HEK293 (cell line): ENCODE measurements around the gene UBFD1.

ENCODE experiments used
- CTCF ChIA-PET: fragments of 350-600 bp; formaldehyde crosslinking; extraction: SDS; loops from one replicate; lab custom pipeline; 2021; ENCODE audit warnings: antibody characterized with exemption; lab: Yijun Ruan, JAX
- POLR2A ChIA-PET: fragments of 300-600 bp; formaldehyde crosslinking; extraction: SDS; loops from one replicate; lab custom pipeline; 2020; ENCODE audit warnings: antibody characterized with exemption, inconsistent platforms; lab: Yijun Ruan, JAX
- H3K27ac ChIP-seq: fragments of 200-500 bp; sonication (Bioruptor generic); 2 replicates; pipeline ENCODE4 v1.5.1; 2014; ENCODE audit warnings: low read depth, low read length, control low read depth, inconsistent platforms; ENCODE audit errors: extremely low read depth
- H3K36me3 ChIP-seq, 2 experiments: fragments of 200-500 bp in 1 of 2; sonication (Bioruptor generic) in 1 of 2; 1 replicate in 1 of 2; 2 replicates in 1 of 2; pipeline ENCODE4 v1.5.1; 2014 to 2017; ENCODE audit warnings: inconsistent platforms in 2 of 2, low read length in 2 of 2; ENCODE audit not compliant: control insufficient read depth in 2 of 2, insufficient read depth in 1 of 2
- H3K4me1 ChIP-seq: fragments of 200-500 bp; sonication (Bioruptor generic); 2 replicates; pipeline ENCODE4 v1.5.1; 2014; ENCODE audit warnings: mild to moderate bottlenecking, low read length, inconsistent platforms; ENCODE audit not compliant: control insufficient read depth, insufficient read depth
- H3K4me3 ChIP-seq: 2 replicates; pipeline ENCODE4 v1.5.1; 2011; ENCODE audit warnings: low read depth, mild to moderate bottlenecking, control low read depth, low read length, moderate library complexity
- H3K9me3 ChIP-seq: fragments of 200-500 bp; sonication (Bioruptor generic); 2 replicates; pipeline ENCODE4 v1.5.1; 2014; ENCODE audit warnings: low read depth, low read length, inconsistent platforms; ENCODE audit not compliant: control insufficient read depth, insufficient read depth
- EGR2 ChIP-seq: fragments of 450-650 bp; formaldehyde crosslinking; IDR thresholded peaks from 2 replicates; pipeline ENCODE4 v1.5.1; 2016; ENCODE audit warnings: low read depth, missing biosample characterization, missing genetic modification characterization
- GFI1B ChIP-seq: fragments of 450-650 bp; formaldehyde crosslinking; IDR thresholded peaks from 2 replicates; pipeline ENCODE4 v1.5.1; 2016; ENCODE audit warnings: missing biosample characterization, missing genetic modification characterization
- HOXA7 ChIP-seq: sonication (generic); formaldehyde crosslinking; IDR thresholded peaks from 2 replicates; pipeline ENCODE4 v1.8.1; 2022; ENCODE audit warnings: missing genetic modification reagents, borderline replicate concordance
- INSM2 ChIP-seq: fragments of 450-650 bp; formaldehyde crosslinking; IDR thresholded peaks from 2 replicates; pipeline ENCODE4 v1.5.1; 2016; ENCODE audit warnings: missing biosample characterization, missing genetic modification characterization
- KLF9 ChIP-seq: fragments of 450-650 bp; formaldehyde crosslinking; IDR thresholded peaks from 2 replicates; pipeline ENCODE4 v1.5.1; 2016; ENCODE audit warnings: missing biosample characterization, missing genetic modification characterization, low read depth
- REPIN1 ChIP-seq: fragments of 450-650 bp; formaldehyde crosslinking; IDR thresholded peaks from 2 replicates; pipeline ENCODE4 v1.5.1; 2017; ENCODE audit warnings: missing biosample characterization, missing genetic modification characterization, low read depth
- SCRT2 ChIP-seq: fragments of 450-650 bp; formaldehyde crosslinking; IDR thresholded peaks from 2 replicates; pipeline ENCODE4 v1.5.1; 2016; ENCODE audit warnings: missing biosample characterization, missing genetic modification characterization
- SP2 ChIP-seq: fragments of 450-650 bp; formaldehyde crosslinking; IDR thresholded peaks from 2 replicates; pipeline ENCODE4 v1.5.1; 2016; ENCODE audit warnings: missing biosample characterization, missing genetic modification characterization
- TRIM28 ChIP-seq: IDR thresholded peaks from 2 replicates; pipeline ENCODE4 v1.6.1; 2011; ENCODE audit warnings: low read length, control low read depth, borderline replicate concordance
- ZBTB1 ChIP-seq: fragments of 450-650 bp; formaldehyde crosslinking; IDR thresholded peaks from 2 replicates; pipeline ENCODE4 v1.5.1; 2016; ENCODE audit warnings: missing biosample characterization, missing genetic modification characterization
- ZNF174 ChIP-seq: fragments of 450-650 bp; formaldehyde crosslinking; IDR thresholded peaks from 2 replicates; pipeline ENCODE4 v1.5.0; 2017; ENCODE audit warnings: missing biosample characterization, mild to moderate bottlenecking, missing genetic modification characterization
- ZNF302 ChIP-seq: fragments of 450-650 bp; formaldehyde crosslinking; IDR thresholded peaks from 2 replicates; pipeline ENCODE4 v1.5.1; 2016; ENCODE audit warnings: missing biosample characterization, missing genetic modification characterization, low read depth
- ZNF354C ChIP-seq: fragments of 450-650 bp; formaldehyde crosslinking; IDR thresholded peaks from 2 replicates; pipeline ENCODE4 v1.5.1; 2016; ENCODE audit warnings: missing biosample characterization, missing genetic modification characterization, low read depth, borderline replicate concordance
- ZNF416 ChIP-seq: fragments of 450-650 bp; formaldehyde crosslinking; IDR thresholded peaks from 2 replicates; pipeline ENCODE4 v1.5.1; 2016; ENCODE audit warnings: missing biosample characterization, missing genetic modification characterization
- ZNF521 ChIP-seq: fragments of 450-650 bp; formaldehyde crosslinking; IDR thresholded peaks from 2 replicates; pipeline ENCODE4 v1.5.1; 2017; ENCODE audit warnings: missing biosample characterization, mild to moderate bottlenecking, missing genetic modification characterization
- ZNF639 ChIP-seq: fragments of 450-650 bp; formaldehyde crosslinking; IDR thresholded peaks from 2 replicates; pipeline ENCODE4 v1.5.1; 2016; ENCODE audit warnings: missing biosample characterization, missing genetic modification characterization
- ZNF677 ChIP-seq: fragments of 450-650 bp; IDR thresholded peaks from 2 replicates; pipeline ENCODE4 v1.5.0; 2018; ENCODE audit warnings: missing biosample characterization, mild to moderate bottlenecking, missing genetic modification characterization, moderate library complexity
- ZNF701 ChIP-seq: fragments of 450-650 bp; formaldehyde crosslinking; IDR thresholded peaks from 2 replicates; pipeline ENCODE4 v1.5.1; 2016; ENCODE audit warnings: missing biosample characterization, missing genetic modification characterization
- ZNF707 ChIP-seq: fragments of 450-650 bp; formaldehyde crosslinking; IDR thresholded peaks from 2 replicates; pipeline ENCODE4 v1.5.1; 2016; ENCODE audit warnings: missing biosample characterization, missing genetic modification characterization
- ZNF768 ChIP-seq: fragments of 450-650 bp; formaldehyde crosslinking; IDR thresholded peaks from 2 replicates; pipeline ENCODE4 v1.5.1; 2018; ENCODE audit warnings: missing biosample characterization, mild to moderate bottlenecking, missing genetic modification characterization
- ZNF785 ChIP-seq: fragments of 450-650 bp; formaldehyde crosslinking; IDR thresholded peaks from 2 replicates; pipeline ENCODE4 v1.5.1; 2016; ENCODE audit warnings: missing biosample characterization, missing genetic modification characterization
- ZNF791 ChIP-seq: fragments of 450-650 bp; formaldehyde crosslinking; IDR thresholded peaks from 2 replicates; pipeline ENCODE4 v1.5.1; 2016; ENCODE audit warnings: missing biosample characterization, missing genetic modification characterization
- ZXDB ChIP-seq: fragments of 450-650 bp; formaldehyde crosslinking; IDR thresholded peaks from 2 replicates; pipeline ENCODE4 v1.5.1; 2016; ENCODE audit warnings: missing biosample characterization, missing genetic modification characterization
- TF ChIP-seq, protein P1 (sequence below): sonication (generic); formaldehyde crosslinking; IDR thresholded peaks from 2 replicates; pipeline ENCODE4 v1.8.1; 2022; ENCODE audit warnings: mild to moderate bottlenecking, moderate library complexity, missing genetic modification reagents
- TF ChIP-seq, protein P2 (sequence below): fragments of 450-650 bp; formaldehyde crosslinking; IDR thresholded peaks from 2 replicates; pipeline ENCODE4 v1.5.1; 2016; ENCODE audit warnings: missing biosample characterization, missing genetic modification characterization

Gene UBFD1

GRCh38 chr16:23561586-23561985 is 4.1 kb downstream of the UBFD1 start:
- CTCF ChIA-PET, result interaction anchor here (0.6 kb wide), 2 partner anchors 31 to 482 kb away, joined by 3 to 6 read pairs; no protein-coding TSS in a partner anchor
- POLR2A ChIA-PET, result no interaction called here
- H3K9me3 ChIP-seq, result no peaks in the 10 kb centered on the region
- H3K36me3 ChIP-seq, result peaks cover 17 to 76% of the 10 kb centered on the region in 2 experiments
- H3K4me3 ChIP-seq, result no peak overlapping the region
- no peak overlapping the region for H3K27ac ChIP-seq
- H3K4me1 ChIP-seq, result no peaks in the 10 kb centered on the region
- TF ChIP-seq ZNF521 (tag by site-specific recombination) (no peak), KLF9 (tag by site-specific recombination) (no peak)
- TF ChIP-seq, all 188 proteins: peak for 0

GRCh38 chr16:23562505-23562904 is 5.0 kb downstream of the UBFD1 start:
- H3K4me1 ChIP-seq, result no peaks in the 10 kb centered on the region
- no peak overlapping the region for H3K27ac ChIP-seq
- TF ChIP-seq TRIM28 (no peak), ZNF707 (no peak), HOXA7 (CRISPR knock-in tag) (no peak), REPIN1 (no peak), ZNF701 (tag by site-specific recombination) (no peak), ZNF174 (tag by site-specific recombination) (no peak), SP2 (no peak), ZNF785 (tag by site-specific recombination) (no peak), ZNF791 (no peak)
- TF ChIP-seq, protein P1, sequence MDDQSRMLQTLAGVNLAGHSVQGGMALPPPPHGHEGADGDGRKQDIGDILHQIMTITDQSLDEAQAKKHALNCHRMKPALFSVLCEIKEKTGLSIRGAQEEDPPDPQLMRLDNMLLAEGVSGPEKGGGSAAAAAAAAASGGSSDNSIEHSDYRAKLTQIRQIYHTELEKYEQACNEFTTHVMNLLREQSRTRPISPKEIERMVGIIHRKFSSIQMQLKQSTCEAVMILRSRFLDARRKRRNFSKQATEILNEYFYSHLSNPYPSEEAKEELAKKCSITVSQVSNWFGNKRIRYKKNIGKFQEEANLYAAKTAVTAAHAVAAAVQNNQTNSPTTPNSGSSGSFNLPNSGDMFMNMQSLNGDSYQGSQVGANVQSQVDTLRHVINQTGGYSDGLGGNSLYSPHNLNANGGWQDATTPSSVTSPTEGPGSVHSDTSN, result no peak
- TF ChIP-seq, protein P2, sequence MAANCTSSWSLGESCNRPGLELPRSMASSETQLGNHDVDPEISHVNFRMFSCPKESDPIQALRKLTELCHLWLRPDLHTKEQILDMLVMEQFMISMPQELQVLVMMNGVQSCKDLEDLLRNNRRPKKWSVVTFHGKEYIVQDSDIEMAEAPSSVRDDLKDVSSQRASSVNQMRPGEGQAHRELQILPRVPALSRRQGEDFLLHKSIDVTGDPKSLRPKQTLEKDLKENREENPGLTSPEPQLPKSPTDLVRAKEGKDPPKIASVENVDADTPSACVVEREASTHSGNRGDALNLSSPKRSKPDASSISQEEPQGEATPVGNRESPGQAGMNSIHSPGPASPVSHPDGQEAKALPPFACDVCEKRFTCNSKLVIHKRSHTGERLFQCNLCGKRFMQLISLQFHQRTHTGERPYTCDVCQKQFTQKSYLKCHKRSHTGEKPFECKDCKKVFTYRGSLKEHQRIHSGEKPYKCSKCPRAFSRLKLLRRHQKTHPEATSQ (tag by site-specific recombination), result no peak
- H3K36me3 ChIP-seq, result peaks cover 20 to 85% of the 10 kb centered on the region in 2 experiments
- CTCF ChIA-PET, result no interaction called here
- no peak overlapping the region for H3K4me3 ChIP-seq
- POLR2A ChIA-PET, result no interaction called here
- no peaks in the 10 kb centered on the region for H3K9me3 ChIP-seq

GRCh38 chr16:23563186-23563585 is 5.7 kb downstream of the UBFD1 start:
- peaks cover 27 to 92% of the 10 kb centered on the region in 2 experiments for H3K36me3 ChIP-seq
- H3K9me3 ChIP-seq, result no peaks in the 10 kb centered on the region
- H3K4me1 ChIP-seq, result no peaks in the 10 kb centered on the region
- H3K27ac ChIP-seq, result no peak overlapping the region
- H3K4me3 ChIP-seq, result no peak overlapping the region
- POLR2A ChIA-PET, result no interaction called here
- CTCF ChIA-PET, result interaction anchor here (0.7 kb wide), 1 partner anchor 209 kb away, joined by 3 read pairs; no protein-coding TSS in a partner anchor
- no peak for TF ChIP-seq ZNF639 (tag by site-specific recombination)
- no peak for TF ChIP-seq KLF9 (tag by site-specific recombination)
- no peak for TF ChIP-seq SCRT2 (tag by site-specific recombination)
- no peak for TF ChIP-seq EGR2 (tag by site-specific recombination)
- TF ChIP-seq ZNF768 (tag by site-specific recombination), result no peak
- no peak for TF ChIP-seq ZBTB1 (tag by site-specific recombination)
- no peak for TF ChIP-seq ZNF677
- no peak for TF ChIP-seq INSM2 (tag by site-specific recombination)
- no peak for TF ChIP-seq ZNF354C (tag by site-specific recombination)
- no peak for TF ChIP-seq ZNF416 (tag by site-specific recombination)
- TF ChIP-seq ZXDB, result no peak
- no peak for TF ChIP-seq GFI1B (tag by site-specific recombination)
- no peak for TF ChIP-seq ZNF302 (tag by site-specific recombination)
